IMR-90 (cell line): ENCODE data around the gene SLC5A10. TPM values are rescaled to one million over a fixed set of nuclear protein-coding genes. Genes with fewer than 3 reads are reported as not detected.

ENCODE experiments used
- ATAC-seq: fragments of 200-7000 bp; cut with Tn5 transposase; 2 replicates; pipeline ENCODE4 v1.9.1; 2020; ENCODE audit warnings: low read depth, mild to moderate bottlenecking, moderate library complexity
- BruUV-seq: library from RNA; stranded (reverse); fragments of 400-500 nt; replicated peaks from 2 replicates; lab custom pipeline; 2021; lab: Mats Ljungman, UMichigan
- CTCF ChIA-PET: fragments of 300-600 bp; formaldehyde crosslinking; extraction: SDS; loops from one replicate; lab custom pipeline; 2021; ENCODE audit warnings: antibody characterized with exemption; lab: Yijun Ruan, JAX
- POLR2A ChIA-PET: fragments of 300-600 bp; sonication (Branson Sonifier 250); formaldehyde crosslinking; loops from one replicate; lab custom pipeline; 2022; ENCODE audit warnings: antibody characterized with exemption; ENCODE audit not compliant: unreplicated experiment; lab: Charles Lee
- DNase-seq: peaks from one replicate; pipeline ENCODE4 v3.0.0; 2013
- H2AFZ ChIP-seq: replicated peaks from 2 replicates; pipeline ENCODE3; 2013; ENCODE audit warnings: low read length, mild to moderate bottlenecking; ENCODE audit not compliant: poor library complexity
- H2AK5ac ChIP-seq: 2 replicates; pipeline ENCODE4 v1.6.1; 2013; ENCODE audit warnings: low read depth, low read length, inconsistent platforms
- H2AK9ac ChIP-seq: replicated peaks from 2 replicates; pipeline ENCODE3; 2013; ENCODE audit warnings: mild to moderate bottlenecking, low read depth, low read length, moderate library complexity; ENCODE audit not compliant: poor library complexity
- H2BK120ac ChIP-seq: 2 replicates; pipeline ENCODE4 v1.6.1; 2013; ENCODE audit warnings: low read depth, low read length, inconsistent platforms
- H2BK15ac ChIP-seq: 3 replicates; pipeline ENCODE4 v1.6.1; 2013; ENCODE audit warnings: low read depth, low read length, inconsistent platforms
- H2BK20ac ChIP-seq: 2 replicates; pipeline ENCODE4 v1.6.1; 2013; ENCODE audit warnings: low read depth, mild to moderate bottlenecking, inconsistent platforms, low read length, moderate library complexity
- H2BK5ac ChIP-seq: 2 replicates; pipeline ENCODE4 v1.6.1; 2013; ENCODE audit warnings: mild to moderate bottlenecking, low read depth, low read length, inconsistent platforms; ENCODE audit not compliant: poor library complexity, severe bottlenecking
- H3K14ac ChIP-seq: replicated peaks from 2 replicates; pipeline ENCODE4 v1.6.1; 2013; ENCODE audit warnings: low read depth, low read length, inconsistent platforms
- H3K18ac ChIP-seq: 2 replicates; pipeline ENCODE4 v1.6.1; 2013; ENCODE audit warnings: low read depth, low read length, control low read depth
- H3K23ac ChIP-seq: 2 replicates; pipeline ENCODE4 v1.6.1; 2013; ENCODE audit warnings: low read depth, low read length, inconsistent platforms
- H3K27ac ChIP-seq: 2 replicates; pipeline ENCODE4 v1.5.1; 2013; ENCODE audit warnings: mild to moderate bottlenecking, control low read depth, low read length; ENCODE audit not compliant: insufficient read depth
- H3K27me3 ChIP-seq: 2 replicates; pipeline ENCODE4 v1.6.1; 2013; ENCODE audit warnings: low read length; ENCODE audit not compliant: control insufficient read depth, insufficient read depth
- H3K36me3 ChIP-seq: 2 replicates; pipeline ENCODE4 v1.6.1; 2013; ENCODE audit warnings: low read length, mixed read lengths; ENCODE audit not compliant: control insufficient read depth, insufficient read depth
- H3K4ac ChIP-seq: 2 replicates; pipeline ENCODE4 v1.6.1; 2013; ENCODE audit warnings: low read depth, low read length, inconsistent platforms
- H3K4me1 ChIP-seq: 2 replicates; pipeline ENCODE4 v1.6.1; 2013; ENCODE audit warnings: low read length, mixed read lengths; ENCODE audit not compliant: control insufficient read depth, insufficient read depth
- H3K4me2 ChIP-seq: 2 replicates; pipeline ENCODE4 v1.6.1; 2013; ENCODE audit warnings: low read depth, mild to moderate bottlenecking, control low read depth, low read length, moderate library complexity
- H3K4me3 ChIP-seq: 2 replicates; pipeline ENCODE4 v1.5.1; 2013; ENCODE audit warnings: low read depth, mild to moderate bottlenecking, control low read depth, low read length, moderate library complexity; ENCODE audit not compliant: insufficient read depth
- H3K56ac ChIP-seq: 2 replicates; pipeline ENCODE4 v1.6.1; 2013; ENCODE audit warnings: low read length, inconsistent platforms; ENCODE audit not compliant: insufficient read depth; ENCODE audit errors: extremely low read depth
- H3K79me1 ChIP-seq, 2 experiments: 2 replicates each; pipeline ENCODE4 v1.6.1; 2013; ENCODE audit warnings: low read length in 2 of 2, inconsistent platforms in 1 of 2, low read depth in 1 of 2
- H3K9ac ChIP-seq: 2 replicates; pipeline ENCODE4 v1.6.1; 2013; ENCODE audit warnings: low read depth, low read length, control low read depth
- H3K9me1 ChIP-seq: 2 replicates; pipeline ENCODE4 v1.6.1; 2013; ENCODE audit warnings: low read length, inconsistent platforms; ENCODE audit not compliant: insufficient read depth
- H3K9me3 ChIP-seq: 2 replicates; pipeline ENCODE4 v1.6.1; 2013; ENCODE audit warnings: low read length; ENCODE audit not compliant: control insufficient read depth, insufficient read depth
- H4K20me1 ChIP-seq: 2 replicates; pipeline ENCODE4 v1.6.1; 2013; ENCODE audit warnings: low read length, inconsistent platforms; ENCODE audit not compliant: insufficient read depth
- H4K5ac ChIP-seq: 2 replicates; pipeline ENCODE4 v1.6.1; 2013; ENCODE audit warnings: mild to moderate bottlenecking, low read depth, low read length, control low read depth
- H4K8ac ChIP-seq, 2 experiments: 2 replicates each; pipeline ENCODE4 v1.6.1; 2013; ENCODE audit warnings: low read depth in 2 of 2, low read length in 2 of 2, control low read depth in 1 of 2, inconsistent platforms in 1 of 2
- H4K91ac ChIP-seq: 2 replicates; pipeline ENCODE4 v1.6.1; 2013; ENCODE audit warnings: low read depth, low read length, inconsistent platforms; ENCODE audit not compliant: insufficient read depth
- ELK1 ChIP-seq: fragments of 150-350 bp; IDR thresholded peaks from 2 replicates; pipeline ENCODE4 v1.6.1; 2016; ENCODE audit warnings: low read depth, mild to moderate bottlenecking, low read length, moderate library complexity, borderline replicate concordance
- SMC3 ChIP-seq: fragments of 150-350 bp; IDR thresholded peaks from 2 replicates; pipeline ENCODE4 v1.6.1; 2016; ENCODE audit warnings: low read depth, mild to moderate bottlenecking, antibody characterized with exemption, low read length, moderate library complexity
- WGBS, 2 experiments: methylation state at CpG; one replicate each; pipeline versions ENCODE4 v1.1.5 to v1.1.7; 2013; ENCODE audit warnings: missing lambda C conversion rate in 2 of 2; ENCODE audit not compliant: insufficient read length in 1 of 2; ENCODE audit errors: extremely low coverage in 2 of 2; 5-methylcytosine and 5-hydroxymethylcytosine counted together
- dilution Hi-C: fragments of 300-500 bp; cut with HindIII; formaldehyde crosslinking; loops from one replicate; pipeline ENCODE4 v1.14.3; 2018; ENCODE audit warnings: low sequenced_read_pairs; ENCODE audit not compliant: unreplicated experiment
- in situ Hi-C: fragments of 300-500 bp; cut with MboI; formaldehyde crosslinking; loops from 3 replicates; pipeline ENCODE4 v1.14.3; 2019; ENCODE audit warnings: low sequenced_read_pairs, inconsistent platforms, mixed read lengths
- intact Hi-C: fragments of 100-400 bp; cut with micrococcal nuclease; formaldehyde crosslinking; loops from 2 replicates; pipeline ENCODE4 v1.10.0; 2022
- polyA plus RNA-seq, 3 experiments: library from polyadenylated mRNA; depleted of rRNA; stranded (reverse); fragments of >200 nt; gene quantifications; 2 replicates each; pipeline ENCODE4 v1.2.3, GENCODE V29; 2012; ENCODE audit warnings: low replicate concordance in 1 of 3
- total RNA-seq: library from RNA; depleted of rRNA; stranded (reverse); fragments of >200 nt; gene quantifications from 2 replicates; pipeline ENCODE4 v1.2.3, GENCODE V29; 2012

SLC5A10 gene
- total and polyA plus RNA-seq, 2 of the 4 experiments (the other 2 are of a cell fraction) = not detected

- H3K56ac ChIP-seq = no peak overlapping the region
- no peaks in the 10 kb centered on the region for H3K9me3 ChIP-seq
- H3K23ac ChIP-seq = no peak overlapping the region
- no peak overlapping the region for H4K5ac ChIP-seq
- H3K9ac ChIP-seq = no peak overlapping the region
- no peak overlapping the region for H3K4me2 ChIP-seq
- dilution Hi-C loops (no loop called here), intact Hi-C loops (no loop called here), in situ Hi-C loops (no loop called here)
- H2BK15ac ChIP-seq = no peak overlapping the region
- H2BK120ac ChIP-seq = no peak overlapping the region
- no peak overlapping the region for H3K14ac ChIP-seq
- no peaks in the 10 kb centered on the region for H3K79me1 ChIP-seq
- no peak for TF ChIP-seq SMC3
- TF ChIP-seq ELK1 = no peak
- H2AK9ac ChIP-seq = no peak overlapping the region
- H4K8ac ChIP-seq = no peak overlapping the region
- no peak overlapping the region for H4K91ac ChIP-seq
- no peak overlapping the region for H3K27ac ChIP-seq
- H3K4me3 ChIP-seq = no peak overlapping the region
- ChIA-PET POLR2A (no interaction called here), CTCF (no interaction called here)
- H3K18ac ChIP-seq = no peak overlapping the region
- H2AK5ac ChIP-seq = no peak overlapping the region
- no peaks in the 10 kb centered on the region for H3K4me1 ChIP-seq
- H3K27me3 ChIP-seq = no peaks in the 10 kb centered on the region
- H4K20me1 ChIP-seq = no peaks in the 10 kb centered on the region
- BruUV-seq = no TSS peak
- H2BK20ac ChIP-seq = no peak overlapping the region
- H3K36me3 ChIP-seq = no peaks in the 10 kb centered on the region
- H3K9me1 ChIP-seq = no peaks in the 10 kb centered on the region
- ATAC-seq (no peak), DNase-seq (no peak)
- H3K4ac ChIP-seq = no peak overlapping the region
- no peak overlapping the region for H2AFZ ChIP-seq
- WGBS, 2 experiments = 85% methylated on average over 2 of the region's 3 CpGs; no CpG with 5 or more reads in 1 of the 2 experiments
- no peak overlapping the region for H2BK5ac ChIP-seq
These were observed 4.6 kb downstream of the SLC5A10 start for GRCh38 chr17:18956581-18956980.
